GM19468 (cell line): Measurements from ENCODE around the gene SIRT7.

Experiments used
- ATAC-seq: cut with Tn5 transposase; IDR thresholded peaks from one replicate; pipeline ENCODE4 v1.9.1; 2021; ENCODE audit warnings: mild to moderate bottlenecking, moderate library complexity, moderate number of reproducible peaks; ENCODE audit not compliant: unreplicated experiment; ENCODE audit errors: extremely low read depth

The SIRT7 gene

DNA sequence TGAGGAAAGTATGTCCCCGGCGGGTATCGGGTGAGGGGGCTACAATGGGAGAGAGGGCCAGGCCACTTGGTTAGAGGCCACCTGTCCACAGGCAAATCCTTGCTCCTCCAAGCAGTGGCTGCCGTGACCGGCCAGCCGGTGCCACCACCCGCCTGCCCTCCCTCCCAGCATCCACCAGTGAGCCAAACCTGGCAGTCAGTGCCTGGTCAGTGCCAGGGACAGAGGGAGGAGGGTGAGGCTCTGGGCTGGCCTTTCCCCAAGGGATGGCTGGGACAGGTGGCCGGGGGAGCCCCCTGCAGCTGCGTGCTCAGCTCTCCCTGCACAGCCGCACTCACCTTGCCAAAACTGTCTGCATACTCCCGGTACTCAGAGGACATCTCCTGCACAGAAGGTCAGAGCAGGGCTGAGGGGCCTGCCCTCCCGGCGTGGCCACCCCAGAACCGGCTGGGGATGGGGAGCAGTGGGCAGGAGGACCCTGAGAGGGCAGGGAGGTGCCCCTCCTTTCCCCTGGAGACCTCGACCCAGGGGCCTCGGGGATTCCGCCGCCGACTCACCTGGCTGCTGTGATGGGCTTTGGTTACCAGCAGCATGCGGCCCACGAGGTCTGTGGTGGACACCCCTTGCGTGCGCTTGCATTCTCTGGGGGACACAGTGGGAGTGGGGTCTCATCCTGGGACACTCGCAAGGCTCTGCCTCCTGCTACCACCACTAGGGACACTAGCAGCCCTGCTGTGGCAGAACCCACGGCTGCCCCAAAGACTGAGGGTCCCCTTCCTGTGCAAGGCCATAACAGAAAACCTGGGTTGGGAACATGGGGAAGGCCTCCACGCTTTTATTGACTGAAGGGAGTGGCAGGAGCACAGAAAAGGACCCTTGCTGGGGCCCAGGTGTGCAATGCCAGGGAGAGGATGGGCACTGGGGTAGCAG, 10.5 kb downstream of the SIRT7 start:
- ATAC-seq = no peak

DNA sequence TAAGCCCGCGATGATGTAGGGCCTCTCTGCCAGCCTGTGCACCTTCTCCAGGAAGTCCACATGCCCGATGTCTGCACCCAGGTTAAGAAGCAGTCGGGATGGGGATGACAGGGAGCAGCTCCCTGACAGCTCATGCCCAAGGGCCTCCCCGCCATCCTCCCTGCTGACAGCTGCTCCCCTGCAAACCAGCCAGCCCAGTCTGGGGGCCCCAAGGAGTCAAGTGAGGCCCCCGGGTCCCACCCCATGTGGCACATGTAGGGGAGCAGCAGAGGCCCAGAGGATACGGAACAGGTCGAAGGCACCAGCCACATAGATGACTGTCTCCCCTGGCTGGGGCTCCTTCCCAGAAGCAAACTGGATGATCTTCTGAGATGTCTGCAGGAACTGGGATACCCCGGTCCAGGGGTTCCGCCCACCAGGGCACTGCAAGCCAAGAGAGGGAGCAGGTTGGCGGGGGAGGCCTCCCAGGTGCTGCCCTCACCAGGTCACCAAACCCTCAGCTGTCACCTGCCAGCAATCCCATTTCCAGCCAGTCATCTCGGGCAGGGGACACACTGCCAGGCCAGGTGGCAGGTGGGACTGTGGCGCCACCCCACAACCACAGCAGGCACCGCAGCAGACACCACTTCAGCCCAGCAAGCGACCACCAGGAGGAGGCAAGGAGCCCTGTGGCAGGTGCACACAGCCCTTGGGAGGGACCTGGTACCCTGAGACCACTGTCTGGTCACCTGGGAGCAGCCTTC, 11.3 kb downstream of the SIRT7 start:
- no peak for ATAC-seq

DNA sequence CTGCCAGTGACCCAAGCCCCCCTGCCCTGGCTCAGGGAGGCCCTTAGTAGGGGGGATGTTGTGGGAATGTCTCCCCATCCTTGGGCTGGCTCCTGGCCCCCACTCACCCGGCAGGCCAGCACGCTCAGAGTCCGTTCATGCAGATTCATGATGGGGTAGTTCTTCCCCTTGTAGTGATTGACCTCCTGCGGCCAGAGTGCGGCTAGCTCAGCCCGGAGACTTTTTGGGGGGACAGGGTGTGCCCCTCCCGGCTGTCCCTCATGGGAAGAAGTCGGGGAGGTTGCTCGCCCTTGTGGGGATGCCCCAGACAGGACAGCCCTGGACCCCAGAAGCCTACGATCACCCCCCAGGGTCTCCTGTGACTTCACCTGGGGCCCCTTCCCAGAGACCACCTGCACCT, 12.0 kb downstream of the SIRT7 start:
- ATAC-seq = no peak

DNA sequence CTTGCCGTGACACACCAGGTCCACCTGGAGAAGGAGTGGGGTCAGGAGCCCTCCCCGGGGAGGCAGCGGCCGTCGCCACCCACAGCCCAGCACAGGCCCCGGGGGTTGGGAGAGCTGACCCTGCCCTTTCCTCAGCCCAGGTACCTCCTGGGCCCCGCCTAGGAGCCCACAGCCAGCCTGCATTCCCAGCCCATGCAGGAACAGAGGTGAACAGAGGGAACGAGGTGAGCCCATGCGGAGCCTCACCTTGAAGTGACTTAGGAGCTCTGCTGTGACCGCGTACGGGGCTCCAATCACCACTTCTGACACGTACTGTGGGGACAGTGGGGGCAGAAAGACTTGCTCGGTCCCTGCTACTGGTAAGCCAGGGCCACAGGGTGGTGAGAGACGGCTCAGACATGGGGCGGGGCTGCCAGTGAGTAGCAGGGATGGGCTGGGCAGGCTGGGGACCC, 12.5 kb downstream of the SIRT7 start:
- no peak for ATAC-seq

DNA sequence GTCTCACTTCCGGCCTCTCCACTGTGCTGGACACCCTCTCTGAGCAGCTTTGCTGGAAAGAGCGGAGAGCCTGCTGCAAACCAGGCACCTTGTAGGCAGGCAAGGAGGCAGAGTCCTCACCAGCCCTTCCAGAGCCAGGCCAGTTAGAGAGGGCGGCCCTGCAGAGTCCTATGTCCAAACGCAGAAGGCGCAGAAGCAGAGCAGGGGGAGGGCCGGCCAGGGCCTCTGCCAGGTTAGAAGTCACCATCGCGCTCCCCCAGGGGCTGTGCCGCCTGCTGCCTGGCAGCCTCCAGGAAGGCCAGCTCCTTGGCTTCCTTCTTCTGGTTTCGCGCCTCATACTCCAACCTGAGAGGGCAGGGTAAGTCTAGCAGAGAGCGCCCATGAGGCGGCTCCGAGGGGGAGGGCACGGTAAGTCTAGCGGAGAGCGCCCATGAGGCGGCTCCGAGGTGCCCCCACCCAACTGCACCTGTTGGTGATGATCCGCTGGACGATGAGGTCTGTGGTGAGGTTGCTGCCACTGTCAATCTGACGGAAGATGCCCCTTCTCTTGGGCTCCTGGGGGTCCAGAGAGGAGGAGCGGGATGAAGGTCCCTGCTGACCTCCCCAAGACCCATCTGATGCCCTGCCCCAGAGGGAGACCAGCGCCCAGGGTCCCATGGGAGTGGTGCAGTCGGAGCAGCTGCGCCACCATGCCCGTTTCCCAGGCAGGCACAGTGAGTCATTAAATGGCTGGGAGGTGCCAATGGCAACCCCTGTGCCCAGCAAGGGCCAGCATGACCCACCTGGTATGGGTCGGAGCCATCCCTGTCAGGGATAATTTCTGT, 13.2 kb downstream of the SIRT7 start:
- no peak for ATAC-seq

DNA sequence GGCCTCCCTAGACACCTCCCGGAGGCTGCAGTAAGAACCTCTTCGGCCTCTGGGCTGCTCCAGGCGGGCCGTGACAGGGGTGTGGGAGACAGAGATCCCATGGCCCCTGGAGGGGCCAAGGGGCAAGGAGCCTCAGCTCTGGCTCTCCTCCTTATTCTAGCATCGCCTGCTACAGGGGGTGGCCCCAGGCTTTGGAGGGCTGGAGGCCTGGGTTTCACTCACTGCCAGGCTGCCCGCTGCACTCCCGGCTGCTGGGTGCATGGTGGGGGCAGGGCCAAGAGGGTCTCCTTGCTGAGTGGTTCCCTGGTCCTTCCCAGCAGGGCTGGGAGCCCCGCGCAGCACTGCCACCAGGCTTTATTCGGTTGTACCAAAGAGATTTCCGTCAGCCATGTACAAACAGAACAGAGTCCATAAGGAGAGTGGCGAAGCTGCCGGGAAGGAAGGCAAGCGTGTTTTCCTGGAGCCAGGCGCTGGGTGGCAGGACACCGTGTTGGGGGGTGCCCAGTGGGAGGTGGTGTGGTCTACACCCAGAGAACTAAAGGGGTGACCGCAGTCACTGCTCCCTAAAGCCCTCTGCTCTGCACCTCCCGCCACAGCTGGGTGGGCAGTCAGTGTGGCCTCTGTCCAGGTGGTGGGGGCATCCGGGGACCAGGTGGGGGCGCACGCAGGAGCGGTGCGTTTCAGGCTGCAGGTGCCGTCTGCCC, 13.9 kb downstream of the SIRT7 start:
- no peak for ATAC-seq

DNA sequence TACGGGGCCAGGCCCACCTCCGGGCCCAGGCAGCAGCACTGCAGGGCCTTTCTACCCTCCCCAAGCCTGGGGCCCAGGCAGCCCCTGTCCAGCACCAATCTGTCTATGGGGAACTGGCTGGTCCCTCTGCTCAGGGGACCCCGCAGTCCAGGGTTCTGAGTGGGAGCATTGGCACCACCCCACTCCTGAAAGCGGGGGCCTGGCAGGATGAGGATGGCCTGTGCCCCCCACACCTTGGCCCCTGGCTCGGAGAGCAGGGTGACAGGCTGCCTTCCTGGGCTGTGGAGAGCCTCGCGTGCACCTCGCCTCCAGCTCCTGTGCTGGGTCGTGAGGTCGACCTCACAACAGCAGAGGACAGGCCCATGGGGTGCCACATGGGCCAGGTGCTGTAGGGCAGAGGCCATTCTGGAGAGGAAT, 14.6 kb downstream of the SIRT7 start:
- ATAC-seq = no peak

DNA sequence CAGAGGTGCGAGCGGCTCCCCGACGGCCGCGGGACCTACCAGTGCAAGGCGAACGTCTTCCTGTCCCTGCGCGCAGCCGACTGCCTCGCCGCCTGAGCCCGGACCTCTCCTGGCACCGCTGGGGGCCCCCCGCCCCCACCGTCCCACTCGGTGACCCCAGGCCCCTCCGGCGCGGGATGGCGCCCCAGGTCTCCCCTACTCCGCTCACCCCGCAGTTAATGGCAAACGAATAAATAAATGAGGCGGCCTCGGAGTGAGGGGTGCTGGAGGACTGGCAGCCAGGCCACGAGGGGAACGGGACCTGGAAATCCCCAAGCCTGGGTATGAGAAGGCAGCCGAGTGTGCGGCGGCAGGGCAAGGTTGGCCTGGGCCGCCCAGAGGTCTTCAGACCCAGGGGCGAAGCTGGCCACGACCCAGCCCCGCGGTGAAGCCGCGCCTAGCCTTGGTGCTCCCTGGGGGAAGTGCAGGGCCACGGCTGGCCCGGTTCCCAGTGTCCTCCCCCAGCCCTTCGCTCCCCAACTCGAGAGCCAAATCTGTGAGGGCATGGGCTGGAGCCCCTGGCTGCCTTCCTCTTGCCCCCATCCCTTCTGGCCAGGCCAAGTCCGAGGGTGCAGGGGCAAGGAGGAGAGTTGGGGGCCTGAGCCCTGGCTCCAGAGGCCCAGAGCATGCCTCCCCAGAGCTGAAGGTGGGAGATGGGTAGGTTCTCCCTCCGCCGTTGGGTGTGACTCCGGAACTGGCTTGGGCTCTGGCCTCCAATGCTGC, 15.1 kb downstream of the SIRT7 start:
- no peak for ATAC-seq

DNA sequence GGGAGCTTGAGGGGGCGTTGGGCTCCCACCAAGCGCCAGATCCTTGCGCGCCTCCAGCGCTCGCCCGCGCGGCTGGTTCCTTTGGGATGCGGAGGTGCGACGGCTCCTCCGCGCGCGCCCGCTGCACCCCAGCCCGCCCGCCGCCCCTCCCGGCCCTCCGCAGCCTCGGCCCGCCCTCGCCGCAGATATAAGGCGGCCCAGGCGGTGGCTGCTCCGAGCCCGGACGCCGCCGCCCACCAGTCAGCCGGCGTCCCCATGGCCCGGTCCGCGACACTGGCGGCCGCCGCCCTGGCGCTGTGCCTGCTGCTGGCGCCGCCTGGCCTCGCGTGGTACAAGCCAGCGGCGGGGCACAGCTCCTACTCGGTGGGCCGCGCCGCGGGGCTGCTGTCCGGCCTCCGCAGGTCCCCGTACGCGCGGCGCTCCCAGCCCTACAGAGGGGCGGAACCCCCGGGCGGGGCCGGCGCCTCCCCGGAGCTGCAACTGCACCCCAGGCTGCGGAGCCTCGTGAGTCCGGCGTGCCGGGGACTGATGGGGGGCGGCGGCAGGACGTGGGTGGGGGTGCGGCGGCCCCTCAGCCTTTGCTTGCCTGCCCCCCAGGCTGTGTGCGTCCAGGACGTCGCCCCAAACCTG, 15.8 kb downstream of the SIRT7 start, which contains the start of gene NPB:
Gene NPB (plus strand): TSS at position 216 of the 630 bp plus-strand sequence. CDS start 40 bp downstream, at position 256.
- no peak for ATAC-seq

DNA sequence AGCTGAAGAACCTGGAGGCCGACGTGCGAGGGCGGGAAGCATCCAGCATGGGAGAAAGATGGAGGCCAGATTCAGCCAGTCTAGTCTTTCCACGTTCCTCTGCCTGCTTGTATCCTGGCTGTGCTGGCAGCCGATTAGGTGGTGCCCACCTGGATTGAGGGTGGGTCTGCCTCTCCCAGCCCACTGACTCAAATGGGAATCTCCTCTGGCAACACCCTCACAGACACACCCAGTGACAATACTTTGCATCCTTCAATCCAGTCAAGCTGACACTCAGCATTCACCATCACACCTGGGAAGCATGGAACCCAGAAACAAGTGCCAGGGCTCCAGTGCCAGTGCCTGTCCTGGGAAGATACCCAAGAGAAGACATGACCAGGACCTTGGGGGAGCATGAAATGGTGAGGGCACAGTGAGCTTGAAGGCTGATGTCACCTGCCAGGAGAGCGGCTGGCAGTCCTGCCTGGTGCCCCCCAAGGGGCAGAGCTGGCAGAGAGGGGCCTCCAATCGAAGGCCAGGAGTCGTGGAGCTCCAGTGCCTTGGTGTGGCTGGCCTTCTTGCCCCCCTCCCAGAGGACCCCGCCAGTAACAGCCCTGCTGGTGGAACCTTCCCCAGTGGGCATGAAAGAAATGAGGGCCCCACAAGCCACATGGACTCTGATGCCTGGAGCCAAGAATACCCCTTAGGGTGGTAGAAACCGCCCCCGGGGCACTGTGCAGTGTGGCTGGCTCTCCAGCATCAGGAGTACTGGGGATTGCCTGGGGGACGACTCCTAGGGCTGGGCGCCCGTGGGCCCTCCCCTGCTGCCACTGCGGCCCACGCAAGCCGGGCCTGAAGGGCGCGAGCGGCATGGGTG, 16.6 kb downstream of the SIRT7 start:
- ATAC-seq = no peak

DNA sequence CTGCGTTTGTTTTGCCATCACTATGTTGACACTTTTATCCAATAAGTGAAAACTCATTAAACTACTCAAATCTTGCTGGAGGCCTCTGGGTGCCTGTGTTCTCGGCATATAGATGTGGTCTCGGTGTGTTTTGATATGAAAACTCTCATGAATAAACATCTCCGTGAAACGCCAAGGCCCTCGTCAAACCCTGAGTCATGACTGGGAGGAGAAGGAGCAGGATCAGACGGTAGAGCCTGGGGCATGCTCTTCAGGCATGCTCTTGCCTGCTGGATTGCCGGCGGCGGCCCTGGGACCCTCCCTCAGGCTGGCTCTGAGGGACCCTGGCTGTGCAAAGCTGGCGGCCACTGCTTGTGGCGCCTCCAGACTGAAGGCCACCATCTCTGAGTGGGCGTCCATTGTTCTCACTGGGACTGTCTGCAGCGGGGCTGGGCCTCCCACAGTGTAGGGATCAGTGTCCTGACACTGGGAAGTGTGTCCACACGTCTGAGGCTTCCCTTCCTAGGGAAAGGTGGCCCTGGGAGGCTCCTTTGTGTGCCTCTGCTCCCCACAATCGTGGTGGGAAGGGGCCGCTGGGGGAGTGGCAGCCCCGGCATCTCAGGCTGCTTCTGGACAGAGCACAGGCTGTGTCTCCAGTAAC, 17.7 kb downstream of the SIRT7 start:
- no peak for ATAC-seq

DNA sequence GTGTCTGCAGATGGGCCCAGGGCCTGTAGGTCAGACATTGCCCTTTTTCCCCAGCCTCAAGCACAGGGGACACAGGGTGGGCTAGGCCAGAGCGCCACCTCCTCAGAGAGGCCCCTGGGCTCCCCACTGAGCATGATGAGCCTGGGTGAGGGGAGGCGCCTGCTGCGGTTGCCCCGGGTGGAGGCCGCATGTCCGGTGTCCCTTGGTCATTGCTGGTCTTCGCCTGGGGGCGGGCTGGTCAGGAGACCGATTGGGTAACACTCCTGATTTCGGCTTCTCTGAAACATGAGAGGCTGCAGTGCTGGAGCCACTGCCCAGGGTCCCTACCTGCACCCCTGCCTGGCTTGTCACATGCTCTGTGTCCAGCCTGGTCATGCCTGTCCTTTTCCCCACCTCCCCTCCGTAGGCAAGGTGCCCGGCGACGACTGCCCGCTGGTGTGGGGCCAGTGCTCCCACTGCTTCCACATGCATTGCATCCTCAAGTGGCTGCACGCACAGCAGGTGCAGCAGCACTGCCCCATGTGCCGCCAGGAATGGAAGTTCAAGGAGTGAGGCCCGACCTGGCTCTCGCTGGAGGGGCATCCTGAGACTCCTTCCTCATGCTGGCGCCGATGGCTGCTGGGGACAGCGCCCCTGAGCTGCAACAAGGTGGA, 18.3 kb downstream of the SIRT7 start:
- ATAC-seq = no peak

DNA sequence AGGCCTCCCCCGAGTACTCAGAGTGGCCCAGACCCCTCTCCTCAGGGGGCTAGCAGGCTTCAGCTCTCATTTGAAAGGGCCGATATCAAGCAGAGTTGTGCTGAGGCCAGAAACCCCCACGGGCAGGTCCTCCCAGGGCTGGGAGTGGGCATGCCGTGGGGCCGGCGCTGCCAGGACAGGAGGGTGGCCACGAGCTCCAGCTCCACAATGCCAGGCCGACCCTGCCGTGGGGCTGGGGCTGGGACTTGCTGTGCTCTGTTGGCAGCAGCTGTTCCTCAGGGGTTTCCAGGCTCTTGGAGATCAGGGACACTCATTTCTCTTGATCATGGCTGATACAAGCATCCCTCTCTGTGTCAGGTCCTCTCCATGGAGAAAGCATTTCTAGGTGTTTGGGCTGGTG, 19.1 kb downstream of the SIRT7 start:
- no peak for ATAC-seq

DNA sequence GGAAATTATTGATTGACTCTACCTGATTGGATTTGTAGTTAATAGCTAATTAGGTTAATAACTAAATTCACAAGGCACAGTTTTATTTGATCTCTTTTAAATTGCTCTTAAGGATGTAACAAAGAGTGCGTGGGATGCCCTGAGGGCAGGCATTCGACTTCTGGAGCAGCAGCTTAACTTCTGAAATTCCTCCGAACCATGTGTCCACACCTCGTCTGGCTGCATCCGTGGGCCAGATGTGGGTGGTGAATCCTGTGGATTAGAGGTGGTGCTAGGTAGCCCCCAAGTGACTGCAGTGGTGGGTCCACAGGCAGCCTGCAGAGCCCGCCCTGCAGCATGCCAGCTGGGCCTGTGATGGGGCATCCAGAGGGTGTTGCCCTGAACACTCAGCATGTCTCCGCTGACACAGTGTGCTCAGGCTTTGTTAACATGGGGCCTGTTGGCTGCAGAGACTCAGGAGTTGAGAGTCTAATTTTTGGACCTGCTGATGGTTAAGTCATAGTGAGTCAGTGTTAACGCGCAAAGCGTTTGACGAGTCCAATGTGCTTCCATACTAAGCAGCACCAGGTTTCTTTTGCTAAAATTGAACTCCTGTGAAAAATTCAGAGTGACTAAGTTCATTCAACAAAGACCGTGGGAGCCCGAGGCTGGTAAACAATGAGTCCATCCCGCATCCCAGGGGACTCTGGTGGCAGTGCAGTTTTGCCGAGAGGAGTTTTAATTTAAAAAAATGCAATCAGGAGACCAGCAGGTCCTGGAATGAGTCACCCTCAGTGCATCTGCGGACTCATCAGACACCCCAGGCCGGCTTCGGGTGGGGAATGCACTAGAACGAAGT, 19.7 kb downstream of the SIRT7 start:
- no peak for ATAC-seq

DNA sequence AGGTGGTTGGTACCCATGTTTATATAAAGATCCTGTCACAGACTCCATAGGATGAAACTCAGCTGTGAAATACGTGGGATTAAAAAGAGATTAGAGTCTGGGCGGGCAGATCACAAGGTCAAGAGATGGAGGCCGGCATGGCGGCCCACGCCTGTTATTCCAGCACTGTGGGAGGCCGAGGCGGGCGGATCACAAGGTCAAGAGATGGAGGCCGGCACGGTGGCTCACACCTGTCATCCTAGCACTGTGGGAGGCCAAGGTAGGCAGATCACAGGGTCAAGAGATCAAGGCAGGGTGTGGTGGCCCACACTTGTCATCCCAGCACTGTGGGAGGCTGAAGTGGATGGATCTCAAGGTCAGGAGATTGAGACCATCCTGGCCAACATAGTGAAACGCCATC, 22.6 kb downstream of the SIRT7 start:
- no peak for ATAC-seq

DNA sequence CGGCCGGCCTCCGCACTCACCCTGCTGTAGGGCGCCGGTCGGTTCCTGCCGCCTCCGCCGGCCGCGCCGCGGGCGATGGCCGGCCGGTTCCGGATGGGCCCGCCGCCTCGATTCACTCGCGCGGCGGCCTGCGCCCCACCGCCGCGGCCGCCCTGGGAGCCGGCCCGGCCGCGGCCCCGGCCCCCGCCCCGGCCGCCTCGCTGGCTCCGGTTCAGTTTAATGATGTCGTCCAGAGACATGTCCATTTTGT, 26.7 kb downstream of the SIRT7 start:
- ATAC-seq = no peak
